GM19397 (cell line): ENCODE data around the gene CDH15.
"Not testable (repeated sequence)": the region's sequence is repeated elsewhere in the genome, so short reads cannot be mapped to it uniquely, and the experiment has no call there.

Source experiments
- ATAC-seq: cut with Tn5 transposase; IDR thresholded peaks from one replicate; pipeline ENCODE4 v1.9.1; 2021; ENCODE audit warnings: mild to moderate bottlenecking, moderate library complexity; ENCODE audit not compliant: unreplicated experiment

The CDH15 gene

GRCh38 chr16:89155851-89156739 is 15.5 kb upstream of the CDH15 start:
- ATAC-seq, result no peak

GRCh38 chr16:89156740-89157645 is 14.6 kb upstream of the CDH15 start:
- no peak for ATAC-seq

GRCh38 chr16:89157778-89158177 is 13.8 kb upstream of the CDH15 start:
- no peak for ATAC-seq

- ATAC-seq, result no peak
Measured at GRCh38 chr16:89159066-89159849, 12.3 kb upstream of the CDH15 start.

- no peak for ATAC-seq
Measured at GRCh38 chr16:89159850-89160354, 11.6 kb upstream of the CDH15 start.

GRCh38 chr16:89160977-89161701 is 10.4 kb upstream of the CDH15 start:
- no peak for ATAC-seq

- no peak for ATAC-seq
Measured at GRCh38 chr16:89161763-89162713, 9.5 kb upstream of the CDH15 start.

GRCh38 chr16:89163297-89163696 is 8.3 kb upstream of the CDH15 start:
- no peak for ATAC-seq

GRCh38 chr16:89164436-89164835 is 7.1 kb upstream of the CDH15 start:
- ATAC-seq, result no peak

GRCh38 chr16:89164847-89165680 is 6.5 kb upstream of the CDH15 start:
- ATAC-seq, result no peak

GRCh38 chr16:89165681-89165979 is 5.9 kb upstream of the CDH15 start:
- not testable (repeated sequence) for ATAC-seq

- no peak for ATAC-seq
Measured at GRCh38 chr16:89166696-89167424, 4.7 kb upstream of the CDH15 start.

- no peak for ATAC-seq
Measured at GRCh38 chr16:89167425-89167941, 4.1 kb upstream of the CDH15 start.

GRCh38 chr16:89168381-89169189 is 3.0 kb upstream of the CDH15 start:
- no peak for ATAC-seq

GRCh38 chr16:89169778-89170177 is 1.8 kb upstream of the CDH15 start:
- ATAC-seq, result no peak

GRCh38 chr16:89170346-89171215 is 967 bp upstream of the CDH15 start:
- peak; percentile 3 for ATAC-seq
